NCI-H748 treated with DMSO at 0.1 percent for 48 hours (cell line): ENCODE results near the gene CACNA1S.

Experiments
- DNase-seq: peaks from one replicate; lab custom pipeline; 2025; lab: John Stamatoyannopoulos, UW

The CACNA1S gene

DNA sequence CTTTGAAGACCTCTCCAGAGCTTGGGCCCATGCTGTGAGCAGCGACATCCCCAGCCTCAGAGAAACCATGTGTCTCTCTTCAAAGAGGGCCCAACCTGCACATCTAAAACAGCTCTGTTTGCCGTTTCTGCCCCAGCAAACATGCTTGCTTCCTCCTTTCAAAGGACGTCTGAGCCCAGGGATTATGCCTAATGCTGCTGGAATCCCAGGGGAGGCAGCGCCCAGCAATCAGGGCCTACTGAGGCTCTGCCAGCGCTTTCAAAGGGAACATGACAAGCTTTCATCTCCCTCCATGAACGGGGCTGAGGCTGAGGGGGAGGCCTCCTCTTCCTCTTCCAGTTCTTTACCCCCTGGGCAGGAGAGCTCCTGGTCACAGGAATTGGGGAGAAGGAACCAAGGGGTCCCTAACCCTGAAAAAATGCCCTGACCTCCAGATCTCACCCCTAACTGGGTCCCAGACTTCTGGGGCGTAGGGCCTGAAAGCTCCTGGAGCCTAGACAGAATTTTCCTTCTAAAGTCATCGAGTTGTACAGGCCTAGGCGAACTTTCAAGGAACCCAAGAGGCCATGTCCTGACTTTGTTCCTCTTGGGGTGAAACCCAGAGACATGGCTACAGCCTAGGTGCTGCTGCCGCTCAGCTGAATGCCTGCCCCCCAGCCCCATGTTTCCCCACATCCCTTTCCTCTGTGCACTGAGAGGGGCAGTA is 28.2 kb upstream of the CACNA1S start:
- no peak for DNase-seq

DNA sequence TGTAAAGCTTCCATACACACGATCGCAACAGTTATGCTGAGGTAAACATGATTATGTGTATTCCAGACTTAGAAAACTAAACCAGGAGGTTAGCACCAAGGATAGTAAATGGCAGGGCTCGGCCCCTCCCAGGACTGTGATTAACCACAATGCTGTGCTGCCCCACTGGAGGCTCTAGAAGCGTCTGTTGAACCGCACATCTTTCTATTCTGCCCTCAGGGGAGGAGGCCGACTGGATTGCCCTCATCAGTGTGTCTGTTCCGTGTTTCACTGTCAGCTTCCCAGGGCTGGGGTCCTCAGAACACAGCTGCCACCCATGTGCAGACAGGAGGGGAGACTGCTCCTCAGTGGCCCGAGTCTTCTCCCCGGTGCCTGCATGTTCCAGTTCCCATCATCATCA is 27.5 kb upstream of the CACNA1S start:
- no peak for DNase-seq

DNA sequence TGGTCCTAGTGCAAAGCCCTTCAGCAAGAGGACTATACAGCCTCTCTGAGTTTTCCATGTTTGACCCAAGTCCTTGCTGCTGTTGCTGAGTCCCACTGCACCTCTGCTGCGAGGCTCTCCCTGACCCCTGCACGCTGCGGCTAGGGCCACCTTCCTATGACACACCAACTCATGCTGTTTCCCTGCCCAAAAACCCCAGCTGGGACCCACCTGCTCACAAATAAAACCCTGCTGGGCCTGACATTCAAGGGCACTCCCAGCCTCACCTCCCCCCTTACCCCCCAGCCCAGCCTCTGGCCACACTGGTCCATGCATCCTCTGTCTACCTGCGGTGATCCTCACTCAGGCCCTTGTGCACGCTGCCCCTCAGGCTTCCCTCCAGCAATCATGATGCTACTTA is 27.1 kb upstream of the CACNA1S start:
- no peak for DNase-seq

DNA sequence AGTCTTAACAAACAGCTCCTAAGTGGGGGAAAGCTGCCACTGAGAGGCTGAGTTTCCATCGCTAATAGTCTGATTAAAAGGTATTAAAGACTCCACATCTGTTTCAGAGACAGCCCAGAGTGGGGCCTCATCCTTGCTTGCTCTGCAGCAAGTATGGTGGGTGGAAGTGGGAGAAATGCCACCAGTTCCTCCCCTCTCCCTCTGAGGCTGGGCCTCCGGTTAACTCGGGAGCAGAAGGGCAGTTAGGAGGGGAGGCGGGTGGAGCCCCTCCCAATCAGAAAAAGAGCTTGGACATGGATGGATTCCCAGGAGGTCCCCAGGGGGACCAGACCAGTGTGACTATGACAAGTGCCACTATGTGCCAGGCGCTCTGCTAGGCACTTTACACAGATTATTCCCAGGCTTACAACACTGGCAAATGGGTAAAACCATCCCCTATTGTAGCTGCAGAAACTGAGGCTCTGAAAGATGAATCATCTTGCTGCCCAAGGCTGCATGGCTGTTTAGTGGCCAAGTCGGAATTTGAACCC is 26.1 kb upstream of the CACNA1S start:
- no peak for DNase-seq

DNA sequence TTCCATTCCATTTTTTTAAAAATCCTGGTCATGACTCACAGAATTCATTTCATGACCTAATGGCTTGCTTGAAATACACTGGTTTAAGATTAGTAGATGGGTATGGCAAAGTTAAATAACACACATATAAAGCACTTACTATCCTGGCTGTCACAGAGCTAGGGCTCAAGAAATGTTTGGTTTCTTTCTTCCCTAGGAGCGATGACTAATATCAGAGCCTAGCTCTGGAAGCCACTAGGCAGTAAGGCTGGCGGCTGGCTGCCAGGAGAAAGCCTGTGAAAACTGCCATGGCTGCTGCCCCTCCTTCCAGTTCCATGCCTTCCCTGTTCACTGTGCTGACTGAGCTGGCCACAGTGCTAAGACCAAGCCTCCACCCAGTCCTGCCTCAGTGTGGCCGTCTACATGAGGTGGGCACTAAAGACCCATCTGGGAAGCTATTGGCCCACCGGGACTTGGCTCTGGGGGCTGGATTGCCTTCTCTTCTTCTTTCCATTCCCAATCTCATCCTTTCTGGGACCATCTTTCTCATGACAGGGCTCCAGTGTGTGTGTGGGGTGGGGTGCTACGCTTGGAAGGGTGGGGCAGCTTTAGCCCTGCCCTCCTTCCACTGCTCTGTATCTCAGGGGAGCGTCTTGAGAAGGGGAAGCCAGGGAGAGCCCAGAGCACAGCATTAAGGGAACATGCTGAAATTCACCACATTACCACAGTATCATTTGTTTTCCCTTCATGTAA is 25.5 kb upstream of the CACNA1S start:
- no peak for DNase-seq

DNA sequence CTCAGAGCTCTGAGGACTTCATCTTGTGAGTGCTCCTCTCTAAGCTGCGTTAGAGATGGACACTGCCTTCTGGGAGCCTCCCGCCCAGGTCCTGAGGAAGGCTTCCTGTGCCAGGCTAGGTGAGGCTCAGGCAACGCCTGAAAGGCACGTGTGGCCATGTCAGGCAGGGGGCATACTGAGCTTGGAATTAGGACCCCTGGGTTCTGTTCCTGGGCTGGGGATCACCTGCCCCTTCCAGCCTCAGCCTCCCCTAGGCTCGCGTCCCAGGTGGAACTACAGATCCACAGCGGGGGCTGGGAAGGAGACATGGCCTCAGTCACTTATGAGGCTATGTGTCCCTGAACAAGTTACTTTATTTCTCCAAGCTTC is 24.8 kb upstream of the CACNA1S start:
- DNase-seq = no peak

DNA sequence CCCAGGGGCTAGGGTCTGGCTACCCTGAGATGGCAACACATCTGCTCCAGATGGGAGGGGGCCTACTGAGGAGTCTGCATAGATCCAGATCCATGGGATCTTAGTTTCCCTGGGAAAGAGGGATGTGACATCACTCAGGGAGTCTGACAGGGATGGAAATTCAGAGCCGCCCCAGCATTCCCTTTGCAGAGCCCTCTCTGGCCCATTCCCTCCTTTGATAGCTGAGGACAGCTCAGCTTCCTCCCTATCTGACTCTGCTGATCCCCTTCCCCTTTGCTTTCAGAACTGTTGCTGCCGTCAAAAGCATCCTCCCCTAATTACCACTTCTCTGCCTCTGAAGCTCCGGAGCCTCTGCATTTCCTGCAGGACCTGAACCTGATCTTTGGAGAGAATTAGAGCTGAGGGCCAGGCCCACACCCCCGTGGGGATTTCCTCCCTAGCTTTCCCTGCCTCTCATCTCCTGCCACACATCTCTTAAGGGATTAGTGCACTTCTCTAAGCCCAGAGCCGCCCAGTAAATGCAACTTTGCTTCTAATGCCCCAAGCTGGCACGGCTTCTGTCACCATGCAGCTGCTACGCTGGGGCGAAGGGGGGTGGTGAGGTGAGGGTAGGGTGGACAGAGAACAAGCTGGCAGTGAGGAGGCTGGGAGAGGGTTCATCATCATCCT is 24.3 kb upstream of the CACNA1S start:
- no peak for DNase-seq

DNA sequence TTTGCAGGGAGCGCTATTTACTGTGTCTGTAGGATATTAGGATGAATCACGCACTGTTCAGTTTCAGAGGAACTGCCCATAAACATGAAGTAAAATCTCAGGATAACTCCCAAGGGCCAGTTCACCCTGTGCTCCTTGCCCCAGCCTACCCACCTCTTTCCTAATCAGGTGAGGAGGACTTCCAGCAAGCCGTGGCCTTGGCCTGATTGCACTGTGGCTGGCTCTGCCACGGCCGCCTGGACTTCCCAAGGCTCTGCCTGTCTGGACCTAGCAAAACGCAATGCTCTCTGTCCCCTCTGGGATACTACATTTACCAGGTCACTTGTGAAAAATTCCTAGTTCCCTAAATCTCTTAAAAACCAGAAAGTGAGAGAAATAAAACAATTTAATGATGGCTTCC is 22.2 kb upstream of the CACNA1S start:
- no peak for DNase-seq

DNA sequence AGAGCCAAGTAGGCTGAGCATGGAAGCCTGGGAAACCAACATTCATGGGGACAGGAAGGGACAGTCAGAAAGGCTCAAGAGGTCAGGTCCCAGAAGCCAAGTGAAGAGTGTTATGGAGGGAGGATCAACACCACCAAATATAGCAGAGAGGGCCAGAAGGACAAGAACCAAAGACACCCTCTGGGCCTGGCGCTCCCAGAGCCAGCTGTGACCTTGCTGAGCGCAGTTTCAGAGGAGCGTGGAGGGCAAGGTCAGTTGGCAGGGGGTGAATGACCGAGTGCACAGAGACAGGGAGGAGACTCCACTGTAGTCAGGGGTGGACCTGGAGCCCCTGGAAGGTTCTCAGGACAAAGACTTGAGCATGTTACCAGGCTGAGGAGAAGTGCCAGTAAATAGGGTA is 19.2 kb upstream of the CACNA1S start:
- DNase-seq = no peak

DNA sequence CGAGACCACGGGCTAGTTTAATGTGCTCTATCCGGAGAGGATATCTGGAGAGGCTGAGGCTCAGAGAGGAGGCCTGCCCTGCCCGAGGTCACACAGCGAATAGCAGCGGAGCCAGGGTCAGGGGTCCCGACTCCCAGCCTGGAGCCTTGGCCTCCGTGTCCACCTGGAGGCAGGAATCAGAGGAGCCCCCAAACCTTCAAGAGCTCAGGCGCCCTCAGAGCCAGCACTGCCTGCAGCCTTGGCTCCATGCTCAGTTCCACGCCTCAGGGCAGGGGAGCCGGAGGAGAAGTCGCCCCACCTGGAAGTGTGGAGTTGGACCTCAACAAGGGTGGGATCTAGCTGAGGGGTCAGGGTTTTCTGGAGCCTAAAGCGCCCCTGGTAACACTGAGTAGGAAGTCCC is 16.7 kb upstream of the CACNA1S start:
- no peak for DNase-seq

DNA sequence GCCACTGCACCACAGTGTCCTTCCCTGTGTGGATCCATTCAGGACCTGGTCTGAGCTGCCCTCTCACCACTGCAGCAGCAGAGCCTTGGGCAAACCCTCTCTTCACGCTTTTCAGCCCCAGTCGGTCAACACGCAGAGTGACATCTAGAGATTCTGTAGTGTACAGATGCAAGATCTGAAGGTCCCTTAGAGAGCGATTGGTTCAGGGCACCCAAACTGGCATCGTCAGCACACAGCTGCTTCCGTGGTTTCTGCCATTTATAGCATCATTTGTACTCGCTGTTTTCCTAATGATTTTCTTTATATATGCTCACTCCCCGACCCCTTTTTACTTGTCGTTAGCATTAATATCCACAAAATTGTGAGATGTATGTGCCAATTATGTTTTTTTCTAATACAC is 16.2 kb upstream of the CACNA1S start:
- no peak for DNase-seq

DNA sequence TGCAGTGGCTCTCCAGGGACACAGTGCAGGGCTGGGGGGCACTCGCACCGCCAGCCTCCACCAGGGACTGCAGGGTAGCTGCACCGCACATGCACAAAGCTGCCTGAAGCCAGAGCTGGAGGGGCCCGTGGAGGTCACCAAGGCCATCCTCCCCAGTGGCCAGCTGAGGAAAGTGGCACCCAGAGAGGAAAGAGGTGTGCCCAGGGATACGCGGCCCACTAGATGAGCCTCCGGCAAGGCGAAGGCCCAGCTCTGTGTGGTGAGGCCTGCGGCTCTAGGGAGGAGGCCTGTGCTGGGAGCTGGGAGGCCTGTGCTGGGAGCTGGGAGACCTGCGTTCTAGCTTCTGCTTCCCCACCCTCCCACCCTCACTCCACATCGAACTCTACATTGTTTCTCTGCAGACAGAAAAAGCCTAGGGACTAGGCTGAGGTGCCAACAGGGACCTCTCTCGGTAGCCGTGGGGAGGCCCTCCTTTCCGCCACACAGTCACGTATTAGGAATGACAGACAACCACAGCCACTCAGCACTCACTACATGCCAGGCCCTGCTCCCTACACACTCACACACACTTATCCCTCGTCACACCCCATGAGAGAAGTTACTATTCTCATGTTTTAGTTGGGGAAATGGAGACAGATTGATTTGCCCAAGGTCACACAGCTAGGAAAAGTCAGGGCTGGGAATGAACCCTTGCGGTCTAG is 15.7 kb upstream of the CACNA1S start:
- no peak for DNase-seq

DNA sequence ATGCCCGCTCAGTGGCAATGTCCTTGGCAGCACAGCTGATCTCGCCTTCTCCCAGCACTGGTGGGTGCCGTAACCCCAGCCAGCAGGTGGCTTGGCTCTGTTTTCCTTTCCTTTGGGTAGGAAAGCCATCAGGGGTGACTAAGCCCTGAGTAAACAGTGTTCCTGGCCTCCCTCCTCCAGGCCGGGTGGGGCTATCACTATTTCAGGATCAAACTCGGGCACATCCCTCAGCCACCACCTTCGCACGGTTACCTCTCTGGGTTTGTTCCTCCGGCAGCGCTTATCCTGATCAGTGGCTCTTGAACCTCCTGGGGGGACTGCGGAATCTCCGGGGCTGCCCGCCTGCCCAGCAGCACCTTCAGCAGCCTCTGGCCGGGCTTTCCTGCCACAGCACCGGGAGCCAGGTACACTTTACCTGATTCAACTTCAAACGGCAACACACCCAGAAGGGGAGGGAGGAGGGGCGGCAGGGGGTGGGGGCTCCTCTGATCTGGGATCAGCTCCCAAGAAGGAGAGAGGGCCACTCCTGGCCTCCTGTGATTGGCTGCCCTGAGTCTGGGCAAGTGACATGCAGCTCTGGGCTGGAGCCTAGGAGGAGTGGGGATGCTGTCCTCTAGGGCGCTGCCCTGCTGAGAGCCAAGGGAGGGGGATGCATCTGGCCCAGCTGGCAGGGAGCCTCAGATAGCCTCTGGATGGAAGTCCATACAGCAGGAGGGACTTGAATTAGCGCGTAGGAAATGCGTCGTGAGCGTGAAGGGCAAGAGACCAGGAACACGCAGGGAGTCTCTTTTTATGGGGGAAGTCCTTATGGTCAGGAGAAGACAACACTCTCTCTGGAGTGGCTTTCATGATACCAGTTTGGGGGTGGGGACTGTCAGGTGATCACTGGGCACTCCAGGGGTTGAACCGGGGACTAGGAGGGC is 14.9 kb upstream of the CACNA1S start, which contains the start of gene ASCL5:
Gene ASCL5, minus strand, starts transcription at position 353 of the 923 bp plus-strand sequence. CDS start 11,812 bp downstream, outside the sequence.
- no peak for DNase-seq

DNA sequence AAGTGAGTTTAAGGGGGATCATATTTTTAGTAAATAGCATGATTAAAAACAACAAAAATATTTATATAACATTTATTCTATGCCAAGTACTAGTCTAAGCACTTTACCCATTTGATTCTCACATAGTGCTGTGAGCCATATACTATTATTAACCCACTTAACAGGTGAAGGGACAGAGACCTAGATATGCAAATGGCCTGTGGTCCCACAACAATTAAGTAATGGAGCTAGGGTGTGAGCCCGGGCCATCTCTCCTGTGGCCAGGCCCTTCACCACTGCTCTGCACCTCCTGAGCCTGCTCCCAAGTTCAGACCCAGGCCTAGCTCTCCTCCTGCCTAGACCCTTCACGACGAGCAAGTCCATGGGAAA is 14.2 kb upstream of the CACNA1S start:
- no peak for DNase-seq

DNA sequence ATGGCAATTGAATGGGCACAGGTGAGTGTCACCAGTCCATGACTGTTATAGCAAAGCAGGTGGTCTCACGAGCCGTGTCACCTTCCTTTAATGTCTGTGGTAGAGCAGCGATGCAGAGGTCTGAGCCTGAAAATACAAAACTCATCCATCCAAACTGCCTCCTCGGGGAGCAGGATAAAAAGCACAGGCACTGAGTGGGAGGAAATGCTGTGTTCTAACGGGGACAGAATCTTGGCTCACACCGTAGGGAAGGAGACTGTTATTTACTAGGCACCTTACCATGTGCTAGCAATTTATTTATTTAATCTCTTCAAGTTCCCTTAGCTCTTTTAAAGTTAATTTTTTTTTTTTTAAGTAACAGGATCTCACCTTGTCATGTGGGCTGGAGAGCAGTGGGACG is 13.6 kb upstream of the CACNA1S start:
- no peak for DNase-seq

DNA sequence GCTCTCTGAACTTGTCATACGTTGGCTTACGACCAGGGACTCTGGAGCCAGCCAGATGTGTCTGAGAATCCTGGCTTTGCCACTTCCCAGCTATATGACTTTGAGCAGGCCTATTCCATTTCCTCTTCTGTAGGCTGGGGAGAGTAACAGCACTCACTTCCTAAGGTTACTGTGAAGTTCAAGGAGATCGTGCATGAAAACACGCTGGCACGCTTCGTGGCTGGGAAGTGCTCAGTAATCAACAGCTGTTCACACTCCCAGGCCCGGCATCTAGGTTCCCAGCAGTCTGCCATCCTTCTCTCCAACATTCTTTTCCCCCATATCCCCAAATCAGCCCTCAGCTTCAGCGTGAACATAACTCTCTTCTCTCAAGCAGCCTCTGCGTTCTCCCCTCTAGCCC is 12.8 kb upstream of the CACNA1S start:
- no peak for DNase-seq

DNA sequence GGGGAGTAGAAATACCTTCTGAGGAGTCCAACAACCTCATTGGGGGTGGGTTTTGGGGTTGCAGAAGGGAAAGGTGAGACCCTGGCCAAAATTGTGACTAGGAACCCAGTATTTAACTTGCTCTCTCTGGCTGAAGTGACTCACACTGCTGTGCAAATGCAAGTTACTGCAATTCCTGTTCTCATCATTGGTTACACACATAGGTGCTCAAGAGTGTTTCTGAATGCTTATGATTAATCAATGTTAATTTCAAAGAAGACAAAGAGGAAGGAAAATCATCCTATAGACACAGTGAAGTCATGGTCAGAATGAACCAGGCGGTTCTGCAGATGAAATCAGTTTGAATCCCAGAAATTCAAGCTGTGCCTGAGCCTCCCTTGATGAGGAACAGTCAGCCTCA is 11.6 kb upstream of the CACNA1S start:
- DNase-seq = no peak

DNA sequence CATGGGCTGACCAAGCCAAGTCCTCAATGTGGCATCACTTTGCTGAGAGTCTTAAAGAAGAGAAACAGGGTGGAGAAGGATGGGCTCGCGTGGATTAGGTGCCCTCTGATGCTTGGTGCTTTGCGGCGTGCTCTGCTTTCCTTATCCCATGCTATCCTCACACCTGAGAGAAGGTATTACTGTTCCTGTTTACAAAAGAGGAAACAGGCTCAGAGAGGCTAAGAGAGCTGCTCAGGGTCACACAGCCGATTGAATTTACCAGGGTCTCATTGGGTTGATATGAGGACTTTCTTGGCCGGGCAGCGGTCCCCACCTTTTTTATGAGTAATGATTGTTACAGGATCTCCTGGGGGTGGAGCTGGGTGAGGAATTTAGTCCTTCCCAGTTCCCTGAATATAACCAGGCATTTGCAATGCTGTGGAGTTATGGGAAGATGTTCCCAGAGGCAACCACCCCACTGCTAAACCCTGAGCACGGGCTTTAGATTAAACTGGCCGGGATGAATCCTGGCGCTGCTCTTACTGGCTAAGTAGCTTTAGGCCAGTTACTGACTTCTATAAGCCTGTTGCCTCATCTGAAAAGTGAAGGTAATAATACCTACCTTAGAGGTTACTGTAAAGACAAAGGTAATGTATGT is 10.2 kb upstream of the CACNA1S start:
- no peak for DNase-seq

DNA sequence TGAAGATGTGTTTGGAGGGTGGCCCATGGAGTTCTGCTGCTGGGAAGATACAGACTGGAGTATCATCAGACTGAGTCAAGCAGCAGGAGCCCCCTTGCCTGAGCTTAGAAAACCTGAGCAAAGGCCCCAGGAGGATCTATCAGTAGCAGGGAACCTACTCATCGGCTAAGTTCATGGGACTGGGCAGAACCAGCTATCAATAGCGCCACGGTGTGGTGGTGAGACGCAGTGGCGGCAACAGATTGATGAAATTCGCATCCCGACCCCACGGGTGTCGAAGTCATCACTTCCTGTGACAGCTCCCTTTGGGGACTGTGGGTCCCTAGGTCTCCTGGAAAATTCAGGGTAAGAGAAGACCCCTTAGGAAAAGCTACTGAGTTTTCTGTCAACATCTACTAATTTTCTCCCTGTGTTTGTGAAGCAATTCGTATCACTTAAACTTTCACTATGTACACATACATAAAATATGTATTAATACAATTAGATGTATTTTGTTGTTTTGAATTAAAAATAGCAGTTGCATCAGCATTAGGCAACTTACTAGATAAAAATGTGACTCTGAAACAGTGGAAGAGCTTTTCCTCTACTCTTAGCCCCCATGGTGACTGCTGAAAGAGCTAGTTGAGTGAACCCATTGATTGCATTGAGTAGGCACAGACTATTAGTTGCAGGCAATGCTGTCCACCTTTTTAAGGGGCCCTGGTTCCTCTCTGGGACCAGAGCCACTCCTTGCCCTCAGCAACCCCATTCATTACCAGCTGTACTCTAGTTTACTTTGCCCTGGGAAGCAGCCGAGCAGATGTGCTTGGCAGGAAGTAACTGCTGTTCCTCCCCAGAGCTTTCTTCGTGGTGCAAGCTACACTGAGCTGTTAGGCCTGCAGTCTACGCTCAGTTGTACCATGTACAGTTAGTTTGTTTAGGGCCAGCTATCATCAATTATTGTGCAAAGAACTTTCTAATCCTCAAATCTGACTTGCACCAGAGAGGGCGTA is 7.3 kb upstream of the CACNA1S start:
- DNase-seq = no peak

DNA sequence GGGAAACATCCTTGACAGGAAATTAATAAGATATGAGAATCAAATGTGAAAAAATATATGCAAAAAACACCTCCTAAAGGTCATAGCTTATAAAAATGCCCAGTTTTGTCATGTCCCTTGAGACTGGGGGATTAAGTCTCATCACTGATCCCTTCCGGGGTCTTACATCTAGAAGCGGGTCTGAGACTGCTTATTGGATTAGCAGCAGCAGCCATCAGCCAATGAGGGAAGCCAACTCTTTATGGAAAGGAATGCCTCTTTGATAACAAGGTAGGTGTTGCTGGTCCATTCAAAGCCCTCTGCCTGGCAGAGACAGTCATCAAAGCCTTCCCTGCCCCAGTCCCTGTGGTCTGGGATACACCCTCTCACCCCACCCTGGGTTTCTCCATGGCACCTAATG is 3.9 kb upstream of the CACNA1S start:
- DNase-seq = no peak
